A549 (cell line): Measurements from ENCODE around the gene ANKRD16.

Experiments
- CEBPB ChIP-seq, 2 experiments: fragments of >200 bp in 1 of 2; sonication (Bioruptor Twin) in 1 of 2; formaldehyde crosslinking in 1 of 2; IDR thresholded peaks; 2 replicates each; pipeline ENCODE4 v1.6.1; 2012 to 2016
- HOXB13 ChIP-seq: fragments of 250-450 bp; sonication (Bioruptor Pico); IDR thresholded peaks from 2 replicates; pipeline ENCODE4 v1.5.0; 2020; ENCODE audit warnings: low read depth, mild to moderate bottlenecking, moderate library complexity
- MYC ChIP-seq: IDR thresholded peaks from 2 replicates; pipeline ENCODE4 v1.6.1; 2012; ENCODE audit warnings: mild to moderate bottlenecking, inconsistent platforms, low read length, improper control_type of control experiment, borderline replicate concordance
- RAD21 ChIP-seq, 2 experiments: fragments of >200 bp in 1 of 2; sonication (Bioruptor Twin) in 1 of 2; formaldehyde crosslinking in 1 of 2; IDR thresholded peaks in 1 of 2; conservative IDR thresholded peaks in 1 of 2; 2 replicates in 1 of 2; 3 replicates in 1 of 2; pipeline ENCODE4 v1.6.1; 2012 to 2018; ENCODE audit warnings: inconsistent platforms in 1 of 2
- RNF2 ChIP-seq: fragments of 200-600 bp; sonication (generic); IDR thresholded peaks from 2 replicates; pipeline ENCODE4 v1.6.1; 2016; ENCODE audit warnings: low read depth, mild to moderate bottlenecking, antibody characterized with exemption, moderate library complexity, borderline replicate concordance
- TF ChIP-seq, protein P1 (sequence below): fragments of >200 bp; sonication (Bioruptor Twin); formaldehyde crosslinking; IDR thresholded peaks from 3 replicates; pipeline ENCODE4 v1.5.1; 2016
- TF ChIP-seq, protein P2 (sequence below): fragments of >200 bp; sonication (Bioruptor Twin); formaldehyde crosslinking; IDR thresholded peaks from 2 replicates; pipeline ENCODE4 v1.6.1; 2016

DNA sequence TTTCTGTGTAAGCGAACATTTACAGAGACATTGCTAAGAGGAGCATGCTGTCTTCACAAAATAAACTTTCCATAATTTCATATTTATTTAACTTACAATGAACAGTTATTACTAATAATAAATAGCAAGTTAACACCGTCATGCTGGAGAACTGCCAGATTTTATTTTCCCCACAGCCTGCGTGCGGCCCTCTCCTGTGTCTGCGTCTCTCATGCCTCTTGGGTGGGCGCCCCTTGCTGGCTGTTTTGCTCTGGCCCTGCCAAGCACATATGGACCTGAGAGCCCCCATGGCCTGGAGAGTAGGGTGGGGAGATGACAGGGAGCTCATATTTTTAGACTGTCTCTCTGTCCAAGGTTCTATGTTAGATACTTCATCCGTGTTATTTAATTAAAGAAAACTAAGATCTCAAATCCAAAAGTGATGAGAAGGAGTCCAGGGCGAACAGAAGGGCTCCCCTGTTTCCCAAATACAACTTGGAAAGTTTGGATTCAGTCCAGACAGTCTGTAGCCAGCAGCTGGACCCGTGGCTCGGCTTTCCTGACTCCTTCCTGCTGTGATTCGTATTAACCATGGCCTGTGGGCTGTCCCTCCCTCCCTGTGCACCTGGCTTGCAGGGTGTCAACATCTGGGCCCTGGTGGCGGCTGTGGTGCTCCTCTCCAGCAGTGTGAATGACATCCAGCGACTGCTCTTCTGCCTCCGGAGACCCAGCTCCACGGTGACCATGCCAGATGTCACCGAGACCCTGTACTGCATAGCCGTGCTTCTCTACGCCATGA is 20.8 kb upstream of the ANKRD16 start:
- TF ChIP-seq, protein P1, sequence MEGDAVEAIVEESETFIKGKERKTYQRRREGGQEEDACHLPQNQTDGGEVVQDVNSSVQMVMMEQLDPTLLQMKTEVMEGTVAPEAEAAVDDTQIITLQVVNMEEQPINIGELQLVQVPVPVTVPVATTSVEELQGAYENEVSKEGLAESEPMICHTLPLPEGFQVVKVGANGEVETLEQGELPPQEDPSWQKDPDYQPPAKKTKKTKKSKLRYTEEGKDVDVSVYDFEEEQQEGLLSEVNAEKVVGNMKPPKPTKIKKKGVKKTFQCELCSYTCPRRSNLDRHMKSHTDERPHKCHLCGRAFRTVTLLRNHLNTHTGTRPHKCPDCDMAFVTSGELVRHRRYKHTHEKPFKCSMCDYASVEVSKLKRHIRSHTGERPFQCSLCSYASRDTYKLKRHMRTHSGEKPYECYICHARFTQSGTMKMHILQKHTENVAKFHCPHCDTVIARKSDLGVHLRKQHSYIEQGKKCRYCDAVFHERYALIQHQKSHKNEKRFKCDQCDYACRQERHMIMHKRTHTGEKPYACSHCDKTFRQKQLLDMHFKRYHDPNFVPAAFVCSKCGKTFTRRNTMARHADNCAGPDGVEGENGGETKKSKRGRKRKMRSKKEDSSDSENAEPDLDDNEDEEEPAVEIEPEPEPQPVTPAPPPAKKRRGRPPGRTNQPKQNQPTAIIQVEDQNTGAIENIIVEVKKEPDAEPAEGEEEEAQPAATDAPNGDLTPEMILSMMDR = no peak
- TF ChIP-seq CEBPB (IDR thresholded peaks at IDR 0.05) (no peak), RNF2 (no peak), RAD21 (conservative IDR thresholded peaks at IDR 0.05 in 1 of 2, IDR thresholded peaks at IDR 0.05 in 1 of 2) (no peak), MYC (no peak), HOXB13 (no peak)
- TF ChIP-seq, protein P2, sequence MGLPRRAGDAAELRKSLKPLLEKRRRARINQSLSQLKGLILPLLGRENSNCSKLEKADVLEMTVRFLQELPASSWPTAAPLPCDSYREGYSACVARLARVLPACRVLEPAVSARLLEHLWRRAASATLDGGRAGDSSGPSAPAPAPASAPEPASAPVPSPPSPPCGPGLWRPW = no peak
